Transverse colon (tissue), 4 donors: ENCODE measurements around the gene GRM7. TPM values are rescaled to one million over a fixed set of nuclear protein-coding genes. Genes with fewer than 3 reads are reported as not detected.

Source experiments
- DNase-seq: peaks from one replicate; pipeline ENCODE4 v3.0.0-alpha.2; 2019
- H3K27ac ChIP-seq, 4 donors: fragments of 200-600 bp; sonication (generic); 2 replicates each; pipeline ENCODE4 v1.5.1; 2016 to 2018; ENCODE audit warnings: inconsistent platforms in 4 of 4
- H3K27me3 ChIP-seq: fragments of 200-600 bp; sonication (generic); 2 replicates; pipeline ENCODE4 v1.5.1; 2017; ENCODE audit warnings: inconsistent platforms
- H3K36me3 ChIP-seq, 4 donors: fragments of 200-600 bp; sonication (generic); 2 replicates each; pipeline ENCODE4 v1.5.1; 2017 to 2019; ENCODE audit warnings: inconsistent platforms in 4 of 4
- H3K4me1 ChIP-seq, 4 donors: fragments of 200-600 bp; sonication (generic); 2 replicates each; pipeline ENCODE4 v1.5.1; 2017 to 2020; ENCODE audit warnings: inconsistent platforms in 4 of 4
- H3K4me3 ChIP-seq, 4 donors: fragments of 200-600 bp; sonication (generic); 1 replicate in 1 of 4; 2 replicates in 3 of 4; pipeline versions ENCODE4 v1.5.1 to v1.6.1; 2017 to 2019; ENCODE audit warnings: inconsistent platforms in 4 of 4
- H3K9me3 ChIP-seq, 2 donors: fragments of 200-600 bp; sonication (generic); 2 replicates each; pipeline ENCODE4 v1.5.1; 2017 to 2019; ENCODE audit warnings: inconsistent platforms in 2 of 2
- EP300 ChIP-seq: sonication (generic); formaldehyde crosslinking; IDR thresholded peaks from one replicate; pipeline ENCODE4 v1.6.1; 2017; ENCODE audit warnings: antibody characterized with exemption, low read depth
- POLR2A ChIP-seq: fragments of 450-650 bp; IDR thresholded peaks from one replicate; pipeline ENCODE4 v1.6.1; 2016; ENCODE audit warnings: antibody characterized with exemption, mild to moderate bottlenecking, moderate library complexity
- POLR2AphosphoS5 ChIP-seq, 3 donors: sonication (generic); formaldehyde crosslinking; IDR thresholded peaks; one replicate each; pipeline ENCODE4 v1.6.1; 2016; ENCODE audit warnings: antibody characterized with exemption in 3 of 3
- WGBS, 2 donors: methylation state at CpG; one replicate each; pipeline ENCODE4 v1.1.5; 2018; ENCODE audit warnings: low coverage in 1 of 2; 5-methylcytosine and 5-hydroxymethylcytosine counted together
- in situ Hi-C, 4 donors: fragments of 200-750 bp; cut with MboI; loops; one replicate each; pipeline versions ENCODE4 v1.15.0 to v1.15.1; 2017; ENCODE audit warnings: low sequenced_read_pairs in 3 of 4, low pct_ligation_motif_present in 1 of 4, low pct_unique_long_range_greater_than_20kb in 1 of 4
- intact Hi-C: fragments of 100-400 bp; cut with DNase I; formaldehyde crosslinking; loops from one replicate; pipeline ENCODE4 v1.15.1; 2023; ENCODE audit warnings: low total_unique reads
- total RNA-seq, 4 donors: library from RNA; depleted of rRNA; stranded (reverse); fragments of >200 nt; gene quantifications; one replicate each; pipeline ENCODE4 v1.1.0, GENCODE V29; 2016
- TF ChIP-seq, protein P1 (sequence below), 5 experiments: fragments of 200-600 bp in 3 of 5; fragments of 450-650 bp in 2 of 5; sonication (generic) in 3 of 5; IDR thresholded peaks; 1 replicate in 2 of 5; 2 replicates in 3 of 5; pipeline ENCODE4 v1.5.1; 2016 to 2017; ENCODE audit warnings: antibody characterized with exemption in 5 of 5, inconsistent platforms in 3 of 5, mild to moderate bottlenecking in 2 of 5, moderate library complexity in 1 of 5

The GRM7 gene
- total RNA-seq, 4 donors from 2014 or later = 0.14 to 0.20 (median 0.16) TPM; not detected in 1

DNA sequence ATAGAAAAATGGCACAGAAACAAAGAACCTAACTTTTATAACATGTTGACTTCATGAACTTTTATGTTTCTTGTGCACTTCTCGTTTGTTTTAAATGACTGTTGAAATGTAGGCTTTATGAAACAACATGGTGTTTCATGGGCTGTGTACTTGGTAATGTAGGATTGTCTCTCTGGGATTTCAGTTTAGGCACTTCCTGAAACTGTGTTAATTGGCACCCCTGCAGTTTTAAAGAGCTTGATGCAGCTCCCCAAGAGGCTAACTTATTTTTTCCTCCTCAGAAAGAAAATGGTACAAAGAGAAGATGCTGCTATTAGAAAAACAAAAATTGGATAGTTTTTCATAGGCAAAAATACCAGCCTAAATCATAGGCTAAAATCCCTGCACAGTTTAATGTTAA lies 239.2 kb downstream of the GRM7 start:
- intact Hi-C loops = no loop called here
- DNase-seq = no peak
- Histone ChIP-seq H3K27ac (no peak overlapping the region), H3K36me3 (no peaks in the 10 kb centered on the region), H3K4me3 (no peak overlapping the region), H3K9me3 (no peaks in the 10 kb centered on the region), H3K27me3 (no peaks in the 10 kb centered on the region), H3K4me1 (no peaks in the 10 kb centered on the region)
- WGBS, 2 donors = 33 to 47% methylated on average over 1 of the region's 1 CpG
- TF ChIP-seq POLR2A (no peak), EP300 (no peak), POLR2AphosphoS5 (IDR thresholded peaks at IDR 0.05) (no peak)
- TF ChIP-seq, protein P1, sequence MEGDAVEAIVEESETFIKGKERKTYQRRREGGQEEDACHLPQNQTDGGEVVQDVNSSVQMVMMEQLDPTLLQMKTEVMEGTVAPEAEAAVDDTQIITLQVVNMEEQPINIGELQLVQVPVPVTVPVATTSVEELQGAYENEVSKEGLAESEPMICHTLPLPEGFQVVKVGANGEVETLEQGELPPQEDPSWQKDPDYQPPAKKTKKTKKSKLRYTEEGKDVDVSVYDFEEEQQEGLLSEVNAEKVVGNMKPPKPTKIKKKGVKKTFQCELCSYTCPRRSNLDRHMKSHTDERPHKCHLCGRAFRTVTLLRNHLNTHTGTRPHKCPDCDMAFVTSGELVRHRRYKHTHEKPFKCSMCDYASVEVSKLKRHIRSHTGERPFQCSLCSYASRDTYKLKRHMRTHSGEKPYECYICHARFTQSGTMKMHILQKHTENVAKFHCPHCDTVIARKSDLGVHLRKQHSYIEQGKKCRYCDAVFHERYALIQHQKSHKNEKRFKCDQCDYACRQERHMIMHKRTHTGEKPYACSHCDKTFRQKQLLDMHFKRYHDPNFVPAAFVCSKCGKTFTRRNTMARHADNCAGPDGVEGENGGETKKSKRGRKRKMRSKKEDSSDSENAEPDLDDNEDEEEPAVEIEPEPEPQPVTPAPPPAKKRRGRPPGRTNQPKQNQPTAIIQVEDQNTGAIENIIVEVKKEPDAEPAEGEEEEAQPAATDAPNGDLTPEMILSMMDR (IDR thresholded peaks at IDR 0.05) = no peak
- in situ Hi-C loops = no loop called here

DNA sequence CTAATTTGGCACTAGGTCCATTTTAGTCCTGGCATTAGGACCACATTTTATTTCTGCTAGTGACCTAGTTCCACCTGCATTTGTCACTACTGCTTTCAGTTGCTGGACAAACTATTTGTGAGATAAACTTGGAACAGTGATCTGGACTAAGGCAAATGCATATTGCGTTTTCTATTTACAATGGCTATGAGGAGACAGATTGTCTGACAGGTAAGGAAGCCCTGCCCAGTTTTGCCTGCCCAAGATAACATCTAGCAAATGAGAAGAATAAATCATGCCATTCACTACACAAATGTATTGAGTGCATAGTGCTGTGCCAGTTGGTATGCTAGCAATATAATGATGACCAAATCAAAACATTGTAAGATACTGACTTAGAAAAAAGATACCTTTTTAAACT lies 245.7 kb downstream of the GRM7 start:
- in situ Hi-C loops = no loop called here

DNA sequence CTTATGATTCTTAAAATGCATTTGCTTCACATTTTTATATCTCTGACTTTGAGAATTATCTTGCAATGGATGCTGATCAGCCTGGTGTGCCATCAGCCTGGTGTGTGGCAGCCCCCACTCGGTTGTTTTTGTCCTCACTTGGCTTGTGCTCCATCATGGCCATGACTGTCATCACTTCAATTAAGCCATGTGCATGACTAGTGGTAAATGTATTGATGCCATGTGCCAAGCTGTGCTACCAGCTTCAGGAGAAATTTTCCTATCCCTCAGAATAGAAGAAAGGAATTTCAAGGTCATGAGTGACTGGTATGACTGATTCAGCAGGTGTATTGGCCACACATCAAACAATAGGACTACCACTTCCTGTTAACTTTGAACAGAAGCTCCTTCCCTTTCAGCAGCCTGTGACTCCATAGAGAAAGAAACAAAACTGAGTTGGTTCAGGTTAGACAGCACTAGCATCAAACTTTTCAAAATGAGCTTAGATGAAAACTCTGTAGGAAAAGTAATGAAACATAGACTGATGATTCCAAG lies 251.7 kb downstream of the GRM7 start:
- Histone ChIP-seq H3K9me3 (no peaks in the 10 kb centered on the region), H3K36me3 (no peaks in the 10 kb centered on the region), H3K27me3 (no peaks in the 10 kb centered on the region), H3K4me1 (no peaks in the 10 kb centered on the region), H3K4me3 (no peak overlapping the region), H3K27ac (no peak overlapping the region)
- in situ Hi-C loops = no loop called here
- 74% methylated on average over 1 of the region's 1 CpG; no CpG with 5 or more reads in 1 of the 2 donors for WGBS, 2 donors
- intact Hi-C loops = no loop called here
- TF ChIP-seq POLR2AphosphoS5 (IDR thresholded peaks at IDR 0.05) (no peak), EP300 (no peak), POLR2A (no peak)
- TF ChIP-seq, protein P1 (IDR thresholded peaks at IDR 0.05) = no peak
- DNase-seq = no peak

More for the DNA sequence above, 245.7 kb downstream of the GRM7 start:
- 43 to 58% methylated on average over 1 of the region's 1 CpG for WGBS, 2 donors
- H3K9me3 ChIP-seq = no peaks in the 10 kb centered on the region
- no peak overlapping the region for H3K4me3 ChIP-seq
- H3K4me1 ChIP-seq = no peaks in the 10 kb centered on the region
- TF ChIP-seq, protein P1 (IDR thresholded peaks at IDR 0.05) = no peak
- TF ChIP-seq EP300 = no peak
- no peak for TF ChIP-seq POLR2AphosphoS5 (IDR thresholded peaks at IDR 0.05)
- TF ChIP-seq POLR2A = no peak
- no peaks in the 10 kb centered on the region for H3K27me3 ChIP-seq
- intact Hi-C loops = no loop called here
- no peaks in the 10 kb centered on the region for H3K36me3 ChIP-seq
- DNase-seq = no peak
- H3K27ac ChIP-seq = no peak overlapping the region

DNA sequence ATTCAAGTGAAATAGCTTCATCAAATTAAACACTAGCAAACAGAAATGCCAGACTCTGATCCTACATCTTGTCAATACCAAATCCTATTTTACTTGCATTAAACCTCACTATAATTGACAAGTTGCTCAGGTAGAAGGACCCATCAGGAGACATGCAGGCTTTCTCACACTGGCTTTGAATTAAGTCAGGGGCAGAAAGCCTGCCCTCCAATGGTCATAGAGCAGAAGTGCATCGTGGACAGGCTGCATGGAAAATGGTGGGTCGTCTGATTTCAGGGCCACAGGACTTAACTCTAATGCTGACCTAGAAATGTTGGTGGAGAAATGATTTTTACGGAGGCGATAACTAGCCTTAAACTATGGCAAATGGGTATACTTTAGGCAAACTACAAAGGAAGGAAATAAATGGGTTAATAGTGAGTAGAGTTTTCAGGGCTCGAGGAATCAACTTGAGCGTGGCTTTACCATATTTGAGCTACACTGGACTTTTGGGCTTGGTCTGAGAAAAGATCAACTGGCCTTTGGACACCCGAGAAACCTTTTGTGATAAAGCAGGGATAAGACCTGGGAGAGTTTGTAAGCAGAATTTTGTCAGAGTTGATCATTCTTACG lies 283.9 kb downstream of the GRM7 start:
- no peak for DNase-seq
- TF ChIP-seq, protein P1 (IDR thresholded peaks at IDR 0.05) = peak in 4 of 5 experiments; percentile 16 to 48 (median 28)
- TF ChIP-seq POLR2AphosphoS5 (IDR thresholded peaks at IDR 0.05) = no peak
- no peaks in the 10 kb centered on the region for H3K4me1 ChIP-seq
- in situ Hi-C loops (no loop called here), intact Hi-C loops (no loop called here)
- H3K4me3 ChIP-seq = no peak overlapping the region
- no peak overlapping the region for H3K27ac ChIP-seq
- H3K27me3 ChIP-seq = no peaks in the 10 kb centered on the region
- no peaks in the 10 kb centered on the region for H3K36me3 ChIP-seq
- H3K9me3 ChIP-seq = no peaks in the 10 kb centered on the region
- 70 to 71% methylated on average over 7 to 8 of the region's 8 CpGs for WGBS, 2 donors
